Measurements from ENCODE around the gene PARP3.

GRCh38 chr3:51985063-51985462 lies 42.9 kb downstream of the PARP3 start:
- TF ChIP-seq, protein P1, sequence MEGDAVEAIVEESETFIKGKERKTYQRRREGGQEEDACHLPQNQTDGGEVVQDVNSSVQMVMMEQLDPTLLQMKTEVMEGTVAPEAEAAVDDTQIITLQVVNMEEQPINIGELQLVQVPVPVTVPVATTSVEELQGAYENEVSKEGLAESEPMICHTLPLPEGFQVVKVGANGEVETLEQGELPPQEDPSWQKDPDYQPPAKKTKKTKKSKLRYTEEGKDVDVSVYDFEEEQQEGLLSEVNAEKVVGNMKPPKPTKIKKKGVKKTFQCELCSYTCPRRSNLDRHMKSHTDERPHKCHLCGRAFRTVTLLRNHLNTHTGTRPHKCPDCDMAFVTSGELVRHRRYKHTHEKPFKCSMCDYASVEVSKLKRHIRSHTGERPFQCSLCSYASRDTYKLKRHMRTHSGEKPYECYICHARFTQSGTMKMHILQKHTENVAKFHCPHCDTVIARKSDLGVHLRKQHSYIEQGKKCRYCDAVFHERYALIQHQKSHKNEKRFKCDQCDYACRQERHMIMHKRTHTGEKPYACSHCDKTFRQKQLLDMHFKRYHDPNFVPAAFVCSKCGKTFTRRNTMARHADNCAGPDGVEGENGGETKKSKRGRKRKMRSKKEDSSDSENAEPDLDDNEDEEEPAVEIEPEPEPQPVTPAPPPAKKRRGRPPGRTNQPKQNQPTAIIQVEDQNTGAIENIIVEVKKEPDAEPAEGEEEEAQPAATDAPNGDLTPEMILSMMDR (IDR thresholded peaks at IDR 0.05 in 2 of 3, conservative IDR thresholded peaks at IDR 0.05 in 1 of 3; ENCODE audit: control insufficient read depth in 2 of 3, extremely low read depth in 1 of 3, insufficient read depth in 1 of 3, low read depth in 3 of 3, low read length in 3 of 3): no peak
- TF ChIP-seq SPI1 (IDR thresholded peaks at IDR 0.05; ENCODE audit: borderline replicate concordance, insufficient read depth, low read depth, low read length): no peak
- no peak for TF ChIP-seq TCF3 (IDR thresholded peaks at IDR 0.05; ENCODE audit: borderline replicate concordance, insufficient read depth, low read depth, low read length)
- TF ChIP-seq ZNF274 (IDR thresholded peaks at IDR 0.05; ENCODE audit: insufficient read depth, insufficient read length): no peak
- no peak for TF ChIP-seq EP300 (IDR thresholded peaks at IDR 0.05; ENCODE audit: borderline replicate concordance in 1 of 2, control insufficient read depth in 1 of 2, low read depth in 2 of 2, low read length in 2 of 2)
- TF ChIP-seq POLR2AphosphoS5 (IDR thresholded peaks at IDR 0.05; ENCODE audit: low read length): no peak
- no peak for TF ChIP-seq EZH2 (IDR thresholded peaks at IDR 0.05; ENCODE audit: borderline replicate concordance, control insufficient read depth, low read depth, low read length)
- no peak for TF ChIP-seq BRCA1 (IDR thresholded peaks at IDR 0.05; ENCODE audit: low read depth, low read length)
- no peak for TF ChIP-seq E2F4 (IDR thresholded peaks at IDR 0.05; ENCODE audit: low read depth, low read length)
- no peak for TF ChIP-seq BHLHE40 (IDR thresholded peaks at IDR 0.05; ENCODE audit: borderline replicate concordance in 1 of 2, low read depth in 2 of 2, low read length in 1 of 2)
- no peak for TF ChIP-seq POLR2A (IDR thresholded peaks at IDR 0.05; ENCODE audit: low read depth, low read length)
- TF ChIP-seq RAD21 (IDR thresholded peaks at IDR 0.05; ENCODE audit: insufficient read depth, low read depth, low read length): no peak
- no peak for TF ChIP-seq EGR1 (IDR thresholded peaks at IDR 0.05; ENCODE audit: borderline replicate concordance in 1 of 2, low read depth in 2 of 2, low read length in 2 of 2)
- TF ChIP-seq ZBED1 (IDR thresholded peaks at IDR 0.05; ENCODE audit: borderline replicate concordance): no peak

Data from GM12878 (cell line).